IMR-90 (cell line): ENCODE data around the gene FCRL6. TPM values are rescaled to one million over a fixed set of nuclear protein-coding genes. Genes with fewer than 3 reads are reported as not detected.

ENCODE experiments used
- ATAC-seq: fragments of 200-7000 bp; cut with Tn5 transposase; 2 replicates; pipeline ENCODE4 v1.9.1; 2020; ENCODE audit warnings: low read depth, mild to moderate bottlenecking, moderate library complexity
- BruUV-seq: library from RNA; stranded (reverse); fragments of 400-500 nt; replicated peaks from 2 replicates; lab custom pipeline; 2021; lab: Mats Ljungman, UMichigan
- CTCF ChIA-PET: fragments of 300-600 bp; formaldehyde crosslinking; extraction: SDS; loops from one replicate; lab custom pipeline; 2021; ENCODE audit warnings: antibody characterized with exemption; lab: Yijun Ruan, JAX
- POLR2A ChIA-PET: fragments of 300-600 bp; sonication (Branson Sonifier 250); formaldehyde crosslinking; loops from one replicate; lab custom pipeline; 2022; ENCODE audit warnings: antibody characterized with exemption; ENCODE audit not compliant: unreplicated experiment; lab: Charles Lee
- DNase-seq: peaks from one replicate; pipeline ENCODE4 v3.0.0; 2013
- H2AFZ ChIP-seq: replicated peaks from 2 replicates; pipeline ENCODE3; 2013; ENCODE audit warnings: low read length, mild to moderate bottlenecking; ENCODE audit not compliant: poor library complexity
- H2AK5ac ChIP-seq: 2 replicates; pipeline ENCODE4 v1.6.1; 2013; ENCODE audit warnings: low read depth, low read length, inconsistent platforms
- H2AK9ac ChIP-seq: replicated peaks from 2 replicates; pipeline ENCODE3; 2013; ENCODE audit warnings: mild to moderate bottlenecking, low read depth, low read length, moderate library complexity; ENCODE audit not compliant: poor library complexity
- H2BK120ac ChIP-seq: 2 replicates; pipeline ENCODE4 v1.6.1; 2013; ENCODE audit warnings: low read depth, low read length, inconsistent platforms
- H2BK15ac ChIP-seq: 3 replicates; pipeline ENCODE4 v1.6.1; 2013; ENCODE audit warnings: low read depth, low read length, inconsistent platforms
- H2BK20ac ChIP-seq: 2 replicates; pipeline ENCODE4 v1.6.1; 2013; ENCODE audit warnings: low read depth, mild to moderate bottlenecking, inconsistent platforms, low read length, moderate library complexity
- H2BK5ac ChIP-seq: 2 replicates; pipeline ENCODE4 v1.6.1; 2013; ENCODE audit warnings: mild to moderate bottlenecking, low read depth, low read length, inconsistent platforms; ENCODE audit not compliant: poor library complexity, severe bottlenecking
- H3K14ac ChIP-seq: replicated peaks from 2 replicates; pipeline ENCODE4 v1.6.1; 2013; ENCODE audit warnings: low read depth, low read length, inconsistent platforms
- H3K18ac ChIP-seq: 2 replicates; pipeline ENCODE4 v1.6.1; 2013; ENCODE audit warnings: low read depth, low read length, control low read depth
- H3K23ac ChIP-seq: 2 replicates; pipeline ENCODE4 v1.6.1; 2013; ENCODE audit warnings: low read depth, low read length, inconsistent platforms
- H3K27ac ChIP-seq: 2 replicates; pipeline ENCODE4 v1.5.1; 2013; ENCODE audit warnings: mild to moderate bottlenecking, control low read depth, low read length; ENCODE audit not compliant: insufficient read depth
- H3K27me3 ChIP-seq: 2 replicates; pipeline ENCODE4 v1.6.1; 2013; ENCODE audit warnings: low read length; ENCODE audit not compliant: control insufficient read depth, insufficient read depth
- H3K36me3 ChIP-seq: 2 replicates; pipeline ENCODE4 v1.6.1; 2013; ENCODE audit warnings: low read length, mixed read lengths; ENCODE audit not compliant: control insufficient read depth, insufficient read depth
- H3K4ac ChIP-seq: 2 replicates; pipeline ENCODE4 v1.6.1; 2013; ENCODE audit warnings: low read depth, low read length, inconsistent platforms
- H3K4me1 ChIP-seq: 2 replicates; pipeline ENCODE4 v1.6.1; 2013; ENCODE audit warnings: low read length, mixed read lengths; ENCODE audit not compliant: control insufficient read depth, insufficient read depth
- H3K4me2 ChIP-seq: 2 replicates; pipeline ENCODE4 v1.6.1; 2013; ENCODE audit warnings: low read depth, mild to moderate bottlenecking, control low read depth, low read length, moderate library complexity
- H3K4me3 ChIP-seq: 2 replicates; pipeline ENCODE4 v1.5.1; 2013; ENCODE audit warnings: low read depth, mild to moderate bottlenecking, control low read depth, low read length, moderate library complexity; ENCODE audit not compliant: insufficient read depth
- H3K56ac ChIP-seq: 2 replicates; pipeline ENCODE4 v1.6.1; 2013; ENCODE audit warnings: low read length, inconsistent platforms; ENCODE audit not compliant: insufficient read depth; ENCODE audit errors: extremely low read depth
- H3K79me1 ChIP-seq, 2 experiments: 2 replicates each; pipeline ENCODE4 v1.6.1; 2013; ENCODE audit warnings: low read length in 2 of 2, inconsistent platforms in 1 of 2, low read depth in 1 of 2
- H3K9ac ChIP-seq: 2 replicates; pipeline ENCODE4 v1.6.1; 2013; ENCODE audit warnings: low read depth, low read length, control low read depth
- H3K9me1 ChIP-seq: 2 replicates; pipeline ENCODE4 v1.6.1; 2013; ENCODE audit warnings: low read length, inconsistent platforms; ENCODE audit not compliant: insufficient read depth
- H3K9me3 ChIP-seq: 2 replicates; pipeline ENCODE4 v1.6.1; 2013; ENCODE audit warnings: low read length; ENCODE audit not compliant: control insufficient read depth, insufficient read depth
- H4K20me1 ChIP-seq: 2 replicates; pipeline ENCODE4 v1.6.1; 2013; ENCODE audit warnings: low read length, inconsistent platforms; ENCODE audit not compliant: insufficient read depth
- H4K5ac ChIP-seq: 2 replicates; pipeline ENCODE4 v1.6.1; 2013; ENCODE audit warnings: mild to moderate bottlenecking, low read depth, low read length, control low read depth
- H4K8ac ChIP-seq, 2 experiments: 2 replicates each; pipeline ENCODE4 v1.6.1; 2013; ENCODE audit warnings: low read depth in 2 of 2, low read length in 2 of 2, control low read depth in 1 of 2, inconsistent platforms in 1 of 2
- H4K91ac ChIP-seq: 2 replicates; pipeline ENCODE4 v1.6.1; 2013; ENCODE audit warnings: low read depth, low read length, inconsistent platforms; ENCODE audit not compliant: insufficient read depth
- BHLHE40 ChIP-seq: fragments of 150-350 bp; IDR thresholded peaks from 2 replicates; pipeline ENCODE4 v1.6.1; 2016; ENCODE audit warnings: mild to moderate bottlenecking, low read depth, low read length
- CEBPB ChIP-seq: IDR thresholded peaks from 2 replicates; pipeline ENCODE4 v1.6.1; 2012; ENCODE audit warnings: low read depth, low read length, improper control_type of control experiment
- FOS ChIP-seq: fragments of 150-350 bp; IDR thresholded peaks from 2 replicates; pipeline ENCODE4 v1.6.1; 2016; ENCODE audit warnings: low read depth, low read length
- MAZ ChIP-seq: IDR thresholded peaks from 2 replicates; pipeline ENCODE4 v1.6.1; 2012; ENCODE audit warnings: low read depth, mild to moderate bottlenecking, low read length, improper control_type of control experiment, moderate library complexity, borderline replicate concordance
- MXI1 ChIP-seq: IDR thresholded peaks from 2 replicates; pipeline ENCODE4 v1.6.1; 2012; ENCODE audit warnings: low read depth, mild to moderate bottlenecking, low read length, moderate library complexity, borderline replicate concordance
- NFE2L2 ChIP-seq: fragments of 150-350 bp; IDR thresholded peaks from 2 replicates; pipeline ENCODE4 v1.6.1; 2016; ENCODE audit warnings: low read depth, mild to moderate bottlenecking, low read length
- SMC3 ChIP-seq: fragments of 150-350 bp; IDR thresholded peaks from 2 replicates; pipeline ENCODE4 v1.6.1; 2016; ENCODE audit warnings: low read depth, mild to moderate bottlenecking, antibody characterized with exemption, low read length, moderate library complexity
- WGBS, 2 experiments: methylation state at CpG; one replicate each; pipeline versions ENCODE4 v1.1.5 to v1.1.7; 2013; ENCODE audit warnings: missing lambda C conversion rate in 2 of 2; ENCODE audit not compliant: insufficient read length in 1 of 2; ENCODE audit errors: extremely low coverage in 2 of 2; 5-methylcytosine and 5-hydroxymethylcytosine counted together
- dilution Hi-C: fragments of 300-500 bp; cut with HindIII; formaldehyde crosslinking; loops from one replicate; pipeline ENCODE4 v1.14.3; 2018; ENCODE audit warnings: low sequenced_read_pairs; ENCODE audit not compliant: unreplicated experiment
- in situ Hi-C: fragments of 300-500 bp; cut with MboI; formaldehyde crosslinking; loops from 3 replicates; pipeline ENCODE4 v1.14.3; 2019; ENCODE audit warnings: low sequenced_read_pairs, inconsistent platforms, mixed read lengths
- intact Hi-C: fragments of 100-400 bp; cut with micrococcal nuclease; formaldehyde crosslinking; loops from 2 replicates; pipeline ENCODE4 v1.10.0; 2022
- polyA plus RNA-seq, 3 experiments: library from polyadenylated mRNA; depleted of rRNA; stranded (reverse); fragments of >200 nt; gene quantifications; 2 replicates each; pipeline ENCODE4 v1.2.3, GENCODE V29; 2012; ENCODE audit warnings: low replicate concordance in 1 of 3
- total RNA-seq: library from RNA; depleted of rRNA; stranded (reverse); fragments of >200 nt; gene quantifications from 2 replicates; pipeline ENCODE4 v1.2.3, GENCODE V29; 2012

The FCRL6 gene
- total and polyA plus RNA-seq, 2 of the 4 experiments (the other 2 are of a cell fraction) = not detected

- intact Hi-C loops = no loop called here
- H4K5ac ChIP-seq = no peak overlapping the region
- H2AK5ac ChIP-seq = no peak overlapping the region
- H3K27ac ChIP-seq = no peak overlapping the region
- dilution Hi-C loops = no loop called here
- no peaks in the 10 kb centered on the region for H3K36me3 ChIP-seq
- H3K23ac ChIP-seq = no peak overlapping the region
- H2BK5ac ChIP-seq = no peak overlapping the region
- DNase-seq = no peak
- no peak overlapping the region for H3K9ac ChIP-seq
- H2AK9ac ChIP-seq = no peak overlapping the region
- no TSS peak for BruUV-seq
- H3K9me1 ChIP-seq = no peaks in the 10 kb centered on the region; the same call in 1 of the 2 replicates
- no peak overlapping the region for H2BK20ac ChIP-seq
- no peak overlapping the region for H2BK15ac ChIP-seq
- no peak overlapping the region for H3K14ac ChIP-seq
- no peak overlapping the region for H3K56ac ChIP-seq
- no peaks in the 10 kb centered on the region for H4K20me1 ChIP-seq
- H3K79me1 ChIP-seq = no peaks in the 10 kb centered on the region
- H3K9me3 ChIP-seq = no peaks in the 10 kb centered on the region
- no peak overlapping the region for H4K8ac ChIP-seq
- H3K18ac ChIP-seq = no peak overlapping the region
- TF ChIP-seq SMC3 (no peak), MAZ (no peak), FOS (no peak), BHLHE40 (no peak), NFE2L2 (no peak), CEBPB (no peak), MXI1 (no peak)
- no peaks in the 10 kb centered on the region for H3K4me1 ChIP-seq
- no peak overlapping the region for H3K4ac ChIP-seq
- in situ Hi-C loops = no loop called here
- no CpG with 5 or more reads among the region's 8 CpGs for WGBS, 2 experiments
- H2AFZ ChIP-seq = no peak overlapping the region
- H4K91ac ChIP-seq = no peak overlapping the region
- no peak overlapping the region for H2BK120ac ChIP-seq
- no peak overlapping the region for H3K4me3 ChIP-seq
- ChIA-PET CTCF (interaction anchor here (0.7 to 4.7 kb wide), 4 partner anchors 92 to 769 kb away, joined by 3 to 150 read pairs (median 3); no protein-coding TSS in a partner anchor), POLR2A (interaction anchor here (0.9 kb wide), 1 partner anchor 90 kb away, joined by 3 read pairs; no protein-coding TSS in a partner anchor)
- no peak for ATAC-seq
- H3K4me2 ChIP-seq = no peak overlapping the region
- H3K27me3 ChIP-seq = peaks cover 33% of the 10 kb centered on the region
Measured at GRCh38 chr1:159800177-159800930, 1.8 kb upstream of the FCRL6 start.
